WTC11 (cell line): Measurements from ENCODE around the gene WNT1. TPM values are rescaled to one million over a fixed set of nuclear protein-coding genes. Genes with fewer than 3 reads are reported as not detected.

Experiments used
- AFF4 ChIP-seq: sonication (generic); formaldehyde crosslinking; IDR thresholded peaks from 2 replicates; pipeline ENCODE4 v1.8.1; 2023; ENCODE audit warnings: mild to moderate bottlenecking, missing genetic modification reagents, borderline replicate concordance
- AR ChIP-seq: fragments of 250-450 bp; sonication (Bioruptor Pico); IDR thresholded peaks from 2 replicates; pipeline ENCODE4 v1.9.0; 2021; ENCODE audit warnings: mild to moderate bottlenecking
- CBFB ChIP-seq: sonication (generic); formaldehyde crosslinking; IDR thresholded peaks from 2 replicates; pipeline ENCODE4 v1.8.1; 2022; ENCODE audit warnings: mild to moderate bottlenecking, low read depth, missing genetic modification reagents
- ERG ChIP-seq: fragments of 250-450 bp; sonication (Bioruptor Pico); IDR thresholded peaks from 2 replicates; pipeline ENCODE4 v1.8.0; 2021; ENCODE audit warnings: mild to moderate bottlenecking
- ESRRA ChIP-seq: sonication (generic); formaldehyde crosslinking; IDR thresholded peaks from 2 replicates; pipeline ENCODE4 v1.8.1; 2022; ENCODE audit warnings: mild to moderate bottlenecking, missing genetic modification reagents, borderline replicate concordance
- FOXP1 ChIP-seq: sonication (generic); formaldehyde crosslinking; IDR thresholded peaks from 2 replicates; pipeline ENCODE4 v1.8.0; 2022; ENCODE audit warnings: missing genetic modification reagents, mild to moderate bottlenecking, moderate library complexity, borderline replicate concordance
- GTF2I ChIP-seq: fragments of 250-450 bp; sonication (Bioruptor Pico); conservative IDR thresholded peaks from 2 replicates; pipeline ENCODE4 v1.4.0; 2021; ENCODE audit warnings: mild to moderate bottlenecking
- HMGXB4 ChIP-seq: sonication (generic); formaldehyde crosslinking; IDR thresholded peaks from 2 replicates; pipeline ENCODE4 v1.8.1; 2023; ENCODE audit warnings: mild to moderate bottlenecking, moderate library complexity, missing genetic modification reagents
- IRF1 ChIP-seq: sonication (generic); formaldehyde crosslinking; IDR thresholded peaks from 2 replicates; pipeline ENCODE4 v1.8.0; 2023; ENCODE audit warnings: missing genetic modification reagents
- JAZF1 ChIP-seq: fragments of 250-450 bp; sonication (Bioruptor Pico); IDR thresholded peaks from 2 replicates; pipeline ENCODE4 v1.9.0; 2021; ENCODE audit warnings: moderate library complexity, mild to moderate bottlenecking, inconsistent platforms
- JUN ChIP-seq: sonication (generic); formaldehyde crosslinking; IDR thresholded peaks from 2 replicates; pipeline ENCODE4 v1.8.0; 2023; ENCODE audit warnings: mild to moderate bottlenecking, missing genetic modification reagents
- KAT7 ChIP-seq: sonication (generic); formaldehyde crosslinking; IDR thresholded peaks from 2 replicates; pipeline ENCODE4 v1.8.1; 2023; ENCODE audit warnings: missing genetic modification reagents, mild to moderate bottlenecking, borderline replicate concordance
- MLX ChIP-seq: sonication (generic); formaldehyde crosslinking; IDR thresholded peaks from 2 replicates; pipeline ENCODE4 v1.8.1; 2023; ENCODE audit warnings: mild to moderate bottlenecking, missing genetic modification reagents, moderate library complexity
- MYBL2 ChIP-seq: sonication (generic); formaldehyde crosslinking; IDR thresholded peaks from 2 replicates; pipeline ENCODE4 v1.8.1; 2023; ENCODE audit warnings: mild to moderate bottlenecking, moderate library complexity, missing genetic modification reagents
- NFATC4 ChIP-seq: fragments of 250-450 bp; sonication (Bioruptor Pico); IDR thresholded peaks from 2 replicates; pipeline ENCODE4 v1.9.0; 2021; ENCODE audit warnings: mild to moderate bottlenecking
- SMAD3 ChIP-seq: sonication (generic); formaldehyde crosslinking; IDR thresholded peaks from 2 replicates; pipeline ENCODE4 v1.8.0; 2022; ENCODE audit warnings: missing genetic modification reagents, mild to moderate bottlenecking, borderline replicate concordance
- SOX15 ChIP-seq: fragments of 250-450 bp; sonication (Bioruptor Pico); IDR thresholded peaks from 2 replicates; pipeline ENCODE4 v1.9.0; 2021; ENCODE audit warnings: mild to moderate bottlenecking
- TP53 ChIP-seq: sonication (generic); formaldehyde crosslinking; IDR thresholded peaks from 2 replicates; pipeline ENCODE4 v1.8.1; 2023; ENCODE audit warnings: mild to moderate bottlenecking, missing genetic modification reagents
- USF2 ChIP-seq: sonication (generic); formaldehyde crosslinking; IDR thresholded peaks from 2 replicates; pipeline ENCODE4 v1.8.1; 2023; ENCODE audit warnings: mild to moderate bottlenecking, missing genetic modification reagents, moderate library complexity
- ZBTB21 ChIP-seq: sonication (generic); formaldehyde crosslinking; IDR thresholded peaks from 2 replicates; pipeline ENCODE4 v1.8.1; 2023; ENCODE audit warnings: mild to moderate bottlenecking, missing genetic modification reagents, borderline replicate concordance
- ZNF281 ChIP-seq: sonication (generic); formaldehyde crosslinking; IDR thresholded peaks from 2 replicates; pipeline ENCODE4 v1.8.0; 2023; ENCODE audit warnings: mild to moderate bottlenecking, missing genetic modification reagents
- total RNA-seq: library from RNA; stranded (reverse); gene quantifications from 3 replicates; pipeline ENCODE4 v1.2.3, GENCODE V29; 2021

The WNT1 gene
- total RNA-seq, 1 experiment from 2014 or later, result not detected

- TF ChIP-seq JAZF1 (CRISPR knock-in tag), result no peak
- peak; percentile 15; the same call in 1 of the 2 replicates for TF ChIP-seq SMAD3 (CRISPR knock-in tag)
- TF ChIP-seq ZNF281 (CRISPR knock-in tag), result peak; percentile 83
- TF ChIP-seq ESRRA (CRISPR knock-in tag), result no peak
- peak; percentile 35; the same call in 1 of the 2 replicates for TF ChIP-seq ZBTB21
- TF ChIP-seq FOXP1, result peak; percentile 40; the same call in 1 of the 2 replicates
- TF ChIP-seq GTF2I (CRISPR knock-in tag), result no peak
- peak; percentile 27; the same call in 1 of the 2 replicates for TF ChIP-seq USF2 (CRISPR knock-in tag)
- TF ChIP-seq AR, result no peak
- peak; percentile 57; the same call in 1 of the 2 replicates for TF ChIP-seq TP53 (CRISPR knock-in tag)
- TF ChIP-seq SOX15 (CRISPR knock-in tag), result no peak
- no peak for TF ChIP-seq MLX (CRISPR knock-in tag)
- 0 out of 2 replicates have a peak, but pooled peaks have one; percentile 49 for TF ChIP-seq CBFB (CRISPR knock-in tag)
- TF ChIP-seq IRF1 (CRISPR knock-in tag), result no peak
- no peak for TF ChIP-seq ERG (CRISPR knock-in tag)
- 0 out of 2 replicates have a peak, but pooled peaks have one; percentile 45 for TF ChIP-seq KAT7 (CRISPR knock-in tag)
- TF ChIP-seq JUN (CRISPR knock-in tag), result no peak
- no peak for TF ChIP-seq NFATC4
- no peak for TF ChIP-seq AFF4 (CRISPR knock-in tag)
- TF ChIP-seq HMGXB4 (CRISPR knock-in tag), result peak; percentile 95
- no peak for TF ChIP-seq MYBL2 (CRISPR knock-in tag)
These were observed 20.7 kb upstream of the WNT1 start, which contains the start of gene ARF3 (continued) for GRCh38 chr12:48957141-48958048.
